ENCODE results near the gene DPH7.

DNA sequence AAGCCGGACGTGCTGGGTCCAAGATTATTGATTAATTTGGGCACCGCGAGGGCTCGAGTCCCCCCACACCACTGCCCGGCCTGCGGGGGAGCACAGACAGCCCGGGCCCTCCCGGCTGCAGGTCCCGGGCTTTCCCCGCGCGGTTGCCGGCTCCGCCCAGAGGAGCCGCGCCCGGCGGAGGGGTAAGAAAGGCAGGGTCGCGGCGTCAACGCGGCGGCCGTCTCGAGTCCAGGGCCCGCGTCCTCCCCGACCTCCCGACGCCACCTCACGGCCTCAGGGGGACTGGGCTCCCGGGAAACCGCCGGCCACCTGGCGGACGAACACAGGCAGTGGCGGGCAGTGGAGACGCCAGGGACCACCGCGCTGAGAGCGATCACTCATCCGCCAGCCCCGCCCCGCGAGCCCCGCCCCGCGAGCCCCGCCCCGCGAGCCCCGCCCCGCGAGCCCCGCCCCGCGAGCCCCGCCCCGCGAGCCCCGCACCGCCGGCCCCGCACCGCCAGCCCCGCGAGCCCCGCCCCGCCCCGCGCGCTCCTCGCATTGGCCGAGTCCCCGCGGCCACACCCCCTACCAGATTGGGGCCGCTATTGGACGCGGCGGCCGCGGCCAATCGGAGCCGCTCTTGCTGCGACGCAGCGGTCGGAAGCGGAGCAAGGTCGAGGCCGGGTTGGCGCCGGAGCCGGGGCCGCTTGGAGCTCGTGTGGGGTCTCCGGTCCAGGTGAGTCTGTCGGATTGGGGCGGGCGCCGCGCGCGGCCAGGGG lies 27.3 kb downstream of the DPH7 start, which contains the start of gene MRPL41:
- TF ChIP-seq, protein P1, sequence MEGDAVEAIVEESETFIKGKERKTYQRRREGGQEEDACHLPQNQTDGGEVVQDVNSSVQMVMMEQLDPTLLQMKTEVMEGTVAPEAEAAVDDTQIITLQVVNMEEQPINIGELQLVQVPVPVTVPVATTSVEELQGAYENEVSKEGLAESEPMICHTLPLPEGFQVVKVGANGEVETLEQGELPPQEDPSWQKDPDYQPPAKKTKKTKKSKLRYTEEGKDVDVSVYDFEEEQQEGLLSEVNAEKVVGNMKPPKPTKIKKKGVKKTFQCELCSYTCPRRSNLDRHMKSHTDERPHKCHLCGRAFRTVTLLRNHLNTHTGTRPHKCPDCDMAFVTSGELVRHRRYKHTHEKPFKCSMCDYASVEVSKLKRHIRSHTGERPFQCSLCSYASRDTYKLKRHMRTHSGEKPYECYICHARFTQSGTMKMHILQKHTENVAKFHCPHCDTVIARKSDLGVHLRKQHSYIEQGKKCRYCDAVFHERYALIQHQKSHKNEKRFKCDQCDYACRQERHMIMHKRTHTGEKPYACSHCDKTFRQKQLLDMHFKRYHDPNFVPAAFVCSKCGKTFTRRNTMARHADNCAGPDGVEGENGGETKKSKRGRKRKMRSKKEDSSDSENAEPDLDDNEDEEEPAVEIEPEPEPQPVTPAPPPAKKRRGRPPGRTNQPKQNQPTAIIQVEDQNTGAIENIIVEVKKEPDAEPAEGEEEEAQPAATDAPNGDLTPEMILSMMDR (IDR thresholded peaks at IDR 0.05): peak in 11 of 12 donors; percentile 24 to 62 (median 46)
- TF ChIP-seq POLR2A (IDR thresholded peaks at IDR 0.05): peak; percentile 96
